HCT116 (cell line): ENCODE measurements around the gene TOMM22. TPM values are rescaled to one million over a fixed set of nuclear protein-coding genes. Genes with fewer than 3 reads are reported as not detected.

Source experiments
- ATAC-seq: fragments of 200-7000 bp; cut with Tn5 transposase; 2 replicates; pipeline ENCODE4 v1.9.1; 2020; ENCODE audit warnings: mild to moderate bottlenecking, moderate library complexity
- BruUV-seq: library from RNA; stranded (reverse); fragments of 400-500 nt; replicated peaks from 2 replicates; lab custom pipeline; 2021; lab: Mats Ljungman, UMichigan
- CTCF ChIA-PET: fragments of 300-600 bp; sonication (Branson Sonifier 250); formaldehyde crosslinking; loops from one replicate; lab custom pipeline; 2021; ENCODE audit warnings: antibody characterized with exemption; lab: Charles Lee
- POLR2A ChIA-PET: fragments of 300-600, 350-600 bp; sonication (Branson Sonifier 250); formaldehyde crosslinking; loops from one replicate; lab custom pipeline; 2021; ENCODE audit warnings: antibody characterized with exemption; lab: Charles Lee
- RAD21 ChIA-PET, 2 experiments: fragments of 300-600 bp; sonication (Branson Sonifier 250); formaldehyde crosslinking; loops; one replicate each; lab custom pipeline; 2023; ENCODE audit warnings: low total read pairs in 2 of 2; ENCODE audit not compliant: uncharacterized antibody in 2 of 2, unreplicated experiment in 2 of 2, low non-redundant PET in 1 of 2; lab: Charles Lee
- DNase-seq: peaks from one replicate; pipeline ENCODE4 v3.0.0-alpha.2; 2010; ENCODE audit warnings: low read depth, low spot score
- H2AFZ ChIP-seq: fragments of 200-600 bp; shearing (Covaris generic), sonication (generic); 2 replicates; pipeline ENCODE4 v1.6.1; 2017; ENCODE audit warnings: low read depth, mixed run types, mixed read lengths, antibody characterized with exemption, low read length; ENCODE audit not compliant: poor library complexity, severe bottlenecking
- H3K27ac ChIP-seq: 2 replicates; pipeline ENCODE4 v1.5.1; 2012; ENCODE audit warnings: low read depth, low read length
- H3K27me3 ChIP-seq: fragments of 200-600 bp; sonication (generic); 2 replicates; pipeline ENCODE4 v1.6.1; 2016; ENCODE audit warnings: mixed run types, low read length, mixed read lengths; ENCODE audit not compliant: insufficient read depth
- H3K36me3 ChIP-seq, 2 experiments: fragments of 200-500 bp in 1 of 2; fragments of 200-600 bp in 1 of 2; sonication (Bioruptor generic) in 1 of 2; sonication (generic) in 1 of 2; 2 replicates each; pipeline versions ENCODE4 v1.5.1 to v1.6.1; 2014 to 2016; ENCODE audit warnings: low read length in 2 of 2, inconsistent platforms in 1 of 2, mixed read lengths in 1 of 2, mixed run types in 1 of 2; ENCODE audit not compliant: insufficient read depth in 2 of 2, control insufficient read depth in 1 of 2
- H3K4me1 ChIP-seq, 2 experiments: fragments of 200-600 bp in 1 of 2; sonication (generic) in 1 of 2; 2 replicates each; pipeline versions ENCODE4 v1.5.1 to v1.6.1; 2012 to 2017; ENCODE audit warnings: low read length in 2 of 2, inconsistent platforms in 1 of 2, mild to moderate bottlenecking in 1 of 2, mixed read lengths in 1 of 2, mixed run types in 1 of 2, moderate library complexity in 1 of 2; ENCODE audit not compliant: insufficient read depth in 2 of 2, control insufficient read depth in 1 of 2
- H3K4me2 ChIP-seq: fragments of 200-600 bp; sonication (generic); 2 replicates; pipeline ENCODE4 v1.6.1; 2017; ENCODE audit warnings: mixed run types, low read length, mixed read lengths
- H3K4me3 ChIP-seq, 2 experiments: fragments of 200-600 bp in 1 of 2; sonication (generic) in 1 of 2; replicated peaks in 1 of 2; 2 replicates each; pipeline ENCODE4 v1.5.1; 2011 to 2016; ENCODE audit warnings: low read length in 2 of 2, control low read depth in 1 of 2, low read depth in 1 of 2, mild to moderate bottlenecking in 1 of 2, mixed read lengths in 1 of 2, mixed run types in 1 of 2
- H3K79me2 ChIP-seq: fragments of 200-600 bp; sonication (generic); 2 replicates; pipeline ENCODE4 v1.6.1; 2017; ENCODE audit warnings: mild to moderate bottlenecking, mixed run types, low read length, moderate library complexity, mixed read lengths; ENCODE audit not compliant: insufficient read depth
- H3K9ac ChIP-seq: fragments of 200-600 bp; sonication (generic); 2 replicates; pipeline ENCODE4 v1.6.1; 2016; ENCODE audit warnings: low read length, mixed read lengths
- H3K9me2 ChIP-seq: fragments of 200-600 bp; sonication (generic), shearing (Covaris generic); 2 replicates; pipeline ENCODE4 v1.6.1; 2017; ENCODE audit warnings: mixed run types, mild to moderate bottlenecking, moderate library complexity; ENCODE audit not compliant: insufficient read depth
- H3K9me3 ChIP-seq, 2 experiments: fragments of 200-500 bp in 1 of 2; fragments of 200-600 bp in 1 of 2; sonication (Bioruptor generic) in 1 of 2; sonication (generic) in 1 of 2; 2 replicates each; pipeline ENCODE4 v1.6.1; 2014 to 2017; ENCODE audit warnings: low read length in 2 of 2, mixed read lengths in 2 of 2, inconsistent platforms in 1 of 2, low read depth in 1 of 2, mild to moderate bottlenecking in 1 of 2, mixed run types in 1 of 2, moderate library complexity in 1 of 2; ENCODE audit not compliant: control insufficient read depth in 1 of 2, insufficient read depth in 1 of 2
- H4K20me1 ChIP-seq: fragments of 200-600 bp; sonication (generic), shearing (Covaris generic); 2 replicates; pipeline ENCODE4 v1.6.1; 2017; ENCODE audit warnings: mixed run types, mild to moderate bottlenecking, moderate library complexity; ENCODE audit not compliant: insufficient read depth
- CTCF ChIP-seq, 3 experiments: fragments of 200-600 bp in 1 of 3; sonication (generic) in 1 of 3; IDR thresholded peaks in 2 of 3; conservative IDR thresholded peaks in 1 of 3; 2 replicates each; pipeline ENCODE4 v1.5.1; 2012 to 2017; ENCODE audit warnings: low read depth in 2 of 3, low read length in 2 of 3, antibody characterized with exemption in 1 of 3, borderline replicate concordance in 1 of 3, control low read depth in 1 of 3, mild to moderate bottlenecking in 1 of 3, mixed read lengths in 1 of 3, mixed run types in 1 of 3, moderate library complexity in 1 of 3; ENCODE audit not compliant: insufficient read depth in 1 of 3
- EGR1 ChIP-seq: IDR thresholded peaks from 2 replicates; pipeline ENCODE4 v1.6.1; 2012; ENCODE audit warnings: low read depth
- ELF1 ChIP-seq: IDR thresholded peaks from 2 replicates; pipeline ENCODE4 v1.6.1; 2012; ENCODE audit warnings: low read depth, borderline replicate concordance
- EZH2 ChIP-seq: fragments of 200-600 bp; sonication (generic); IDR thresholded peaks from 2 replicates; pipeline ENCODE4 v1.6.1; 2017; ENCODE audit warnings: antibody characterized with exemption, mixed run types
- FOSL1 ChIP-seq: IDR thresholded peaks from 2 replicates; pipeline ENCODE4 v1.6.1; 2012; ENCODE audit warnings: low read depth
- JUND ChIP-seq: IDR thresholded peaks from 2 replicates; pipeline ENCODE4 v1.6.1; 2012
- MAX ChIP-seq: IDR thresholded peaks from 2 replicates; pipeline ENCODE4 v1.6.1; 2012
- POLR2AphosphoS5 ChIP-seq: IDR thresholded peaks from 2 replicates; pipeline ENCODE4 v1.6.1; 2011; ENCODE audit warnings: mild to moderate bottlenecking, low read depth, low read length, moderate library complexity
- RAD21 ChIP-seq: IDR thresholded peaks from 2 replicates; pipeline ENCODE4 v1.6.1; 2012; ENCODE audit warnings: low read depth, mild to moderate bottlenecking
- SIN3A ChIP-seq: IDR thresholded peaks from 2 replicates; pipeline ENCODE4 v1.6.1; 2012; ENCODE audit warnings: low read depth
- SRF ChIP-seq: IDR thresholded peaks from 2 replicates; pipeline ENCODE4 v1.6.1; 2012; ENCODE audit warnings: low read depth
- ZFX ChIP-seq: fragments of 450-650 bp; IDR thresholded peaks from 2 replicates; pipeline ENCODE4 v1.6.1; 2017
- intact Hi-C: fragments of 100-400 bp; cut with micrococcal nuclease; formaldehyde crosslinking; loops from 2 replicates; pipeline ENCODE4 v1.10.0; 2022
- total RNA-seq: library from RNA; stranded (reverse); gene quantifications from one replicate; pipeline ENCODE4 v1.2.1, GENCODE V29; 2021; ENCODE audit not compliant: unreplicated experiment

The TOMM22 gene
- total RNA-seq, 1 experiment from 2014 or later: 136 TPM

- peaks cover 37 to 43% of the 10 kb centered on the region in 2 experiments; a peak in 3 of 4 replicates for H3K36me3 ChIP-seq
- H3K4me3 ChIP-seq: no peak overlapping the region
- no peak overlapping the region for H3K27ac ChIP-seq
- no peaks in the 10 kb centered on the region for H4K20me1 ChIP-seq
- no peak for ATAC-seq
- intact Hi-C loops: no loop called here
- TF ChIP-seq ZFX: no peak
- TF ChIP-seq EZH2: no peak
- TF ChIP-seq FOSL1: no peak
- no peak for TF ChIP-seq SIN3A
- TF ChIP-seq RAD21: no peak
- no peak for TF ChIP-seq JUND
- peak; percentile 14; the same call in 1 of the 2 replicates for TF ChIP-seq POLR2AphosphoS5
- no peak for TF ChIP-seq SRF
- TF ChIP-seq, all 23 proteins: peak for 1
- no peak overlapping the region for H2AFZ ChIP-seq
- H3K4me2 ChIP-seq: no peak overlapping the region
- ChIA-PET POLR2A (no interaction called here), CTCF (interaction anchor here (1.5 to 1.6 kb wide), 3 partner anchors 9 to 34 kb away, joined by 4 to 9 read pairs (median 6); no protein-coding TSS in a partner anchor), RAD21 (no interaction called here)
- H3K27me3 ChIP-seq: no peaks in the 10 kb centered on the region
- no peaks in the 10 kb centered on the region for H3K4me1 ChIP-seq
- no peaks in the 10 kb centered on the region for H3K9me3 ChIP-seq
- no peak for DNase-seq
- no peak overlapping the region for H3K9ac ChIP-seq
- H3K79me2 ChIP-seq: no peaks in the 10 kb centered on the region
- no peaks in the 10 kb centered on the region for H3K9me2 ChIP-seq
- BruUV-seq: no TSS peak
Observed at GRCh38 chr22:38731703-38732161, 50.0 kb downstream of the TOMM22 start.

- peaks cover 31 to 39% of the 10 kb centered on the region in 2 experiments; a peak in 3 of 4 replicates for H3K36me3 ChIP-seq
- no peaks in the 10 kb centered on the region for H3K9me3 ChIP-seq
- intact Hi-C loops: no loop called here
- no peak overlapping the region for H3K9ac ChIP-seq
- TF ChIP-seq POLR2AphosphoS5 (no peak), MAX (no peak), EGR1 (no peak), CTCF (IDR thresholded peaks at IDR 0.05 in 2 of 3, conservative IDR thresholded peaks at IDR 0.05 in 1 of 3; ENCODE audit: borderline replicate concordance in 1 of 3, insufficient read depth in 1 of 3, low read depth in 2 of 3, low read length in 2 of 3) (no peak), FOSL1 (no peak), ZFX (no peak), ELF1 (no peak)
- ChIA-PET POLR2A (interaction anchor here (1.6 kb wide), 1 partner anchor 15 kb away, joined by 3 read pairs; no protein-coding TSS in a partner anchor), CTCF (interaction anchor here (1.1 to 3.1 kb wide), 7 partner anchors 8 to 36 kb away, joined by 4 to 19 read pairs (median 6); no protein-coding TSS in a partner anchor), RAD21 (interaction anchor here in 1 of 2 experiments (1.1 kb wide), 1 partner anchor 34 kb away, joined by 3 read pairs; no protein-coding TSS in a partner anchor)
- no peaks in the 10 kb centered on the region for H3K27me3 ChIP-seq
- H4K20me1 ChIP-seq: no peaks in the 10 kb centered on the region
- H2AFZ ChIP-seq: no peak overlapping the region
- no peak overlapping the region for H3K27ac ChIP-seq
- DNase-seq (no peak), ATAC-seq (no peak)
- no peaks in the 10 kb centered on the region for H3K79me2 ChIP-seq
- no peak overlapping the region for H3K4me3 ChIP-seq
- H3K4me1 ChIP-seq: peaks cover 0 to under 1% of the 10 kb centered on the region in 2 experiments; a peak in 1 of 4 replicates
- BruUV-seq: no TSS peak
- H3K9me2 ChIP-seq: no peaks in the 10 kb centered on the region
- H3K4me2 ChIP-seq: no peak overlapping the region
Observed at GRCh38 chr22:38732251-38732815, 50.6 kb downstream of the TOMM22 start.
